Hypothalamus (tissue), 51 donors: Measurements from ENCODE around the gene CRIP1.

Experiments used
- DNase-seq, 51 donors: peaks; one replicate each; lab custom pipeline; 2025; lab: John Stamatoyannopoulos, UW

CRIP1 gene

GRCh38 chr14:105529569-105530284 is 43.0 kb downstream of the CRIP1 start:
- DNase-seq: no peak

DNA sequence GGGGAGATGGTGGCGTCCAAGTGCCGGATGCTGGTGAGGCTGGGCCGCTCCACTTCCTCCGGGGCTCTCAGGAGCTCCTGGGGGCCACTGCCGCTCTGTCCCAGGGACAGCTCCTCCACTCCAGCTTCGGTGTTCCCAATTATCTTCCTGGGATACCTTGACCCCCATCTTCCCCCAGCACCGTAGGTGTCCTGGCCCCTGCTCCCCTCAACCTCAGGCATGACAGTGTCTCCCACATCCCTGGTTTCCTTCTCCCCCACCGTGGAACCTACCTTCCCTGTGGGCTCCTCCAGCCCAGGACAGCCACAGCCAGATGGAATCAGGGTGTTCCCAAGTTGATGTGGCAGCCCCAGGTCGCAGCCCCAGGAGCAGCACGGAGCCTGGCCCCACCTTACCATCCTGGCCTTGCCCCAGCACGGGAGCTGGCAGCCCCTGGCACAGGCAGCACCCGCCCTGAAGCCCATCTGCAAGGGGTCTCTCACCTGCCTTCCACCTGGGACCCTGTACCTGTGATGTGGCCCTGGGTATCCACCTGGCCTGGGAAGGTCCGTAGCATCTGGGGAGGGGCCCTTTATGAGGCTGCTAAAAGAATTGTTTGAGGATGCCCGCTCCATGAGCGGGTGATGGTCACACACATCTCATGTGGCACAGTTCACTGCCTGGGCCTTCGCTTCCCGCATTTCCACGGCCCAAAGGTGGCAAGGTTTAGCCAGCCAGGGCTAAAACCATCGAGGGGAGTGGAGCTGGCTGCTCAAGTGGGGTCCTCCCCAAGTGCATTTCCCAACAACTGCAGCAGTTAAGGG is 43.8 kb downstream of the CRIP1 start:
- no peak for DNase-seq

DNA sequence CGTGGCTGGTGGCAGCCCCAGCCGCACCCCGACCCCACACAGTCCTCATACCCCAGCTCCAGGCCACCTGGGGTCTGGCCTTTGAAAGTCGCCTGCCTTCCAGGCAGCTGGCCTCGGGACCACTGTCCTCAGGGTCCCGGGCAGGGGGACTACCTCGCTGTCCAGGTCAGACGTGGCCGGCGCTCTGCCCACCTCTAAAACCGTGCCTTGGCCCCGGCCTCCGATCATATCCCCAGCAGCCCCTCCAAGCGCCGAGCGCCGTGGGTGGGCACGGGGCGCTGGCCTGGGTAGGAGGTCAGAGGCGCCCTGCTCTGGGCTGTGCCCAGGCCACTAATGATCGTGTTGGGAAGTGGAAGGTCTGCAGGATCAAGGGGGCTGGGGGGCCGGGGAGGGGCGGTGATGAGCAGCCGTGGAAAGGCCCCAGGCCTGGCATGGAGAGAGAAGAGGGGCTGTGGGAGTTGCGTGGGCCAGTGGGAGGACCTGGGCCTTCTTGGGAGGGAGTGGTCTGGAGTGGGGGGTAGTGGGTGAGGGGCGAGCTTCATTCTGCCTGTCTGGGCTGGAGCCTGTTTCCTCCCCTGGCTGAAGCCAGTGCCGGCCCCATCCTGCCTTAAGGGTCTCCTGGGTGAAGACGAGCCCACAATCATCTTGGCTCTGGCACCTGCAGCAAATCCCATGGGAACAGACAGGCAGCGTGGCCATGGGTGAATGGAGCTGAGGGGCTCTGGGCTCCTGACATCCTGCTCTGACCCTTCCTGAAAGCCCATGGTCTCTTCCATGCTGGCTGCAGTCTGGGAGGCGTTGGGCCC is 44.6 kb downstream of the CRIP1 start:
- DNase-seq: no peak

- DNase-seq: no peak
These were observed 45.4 kb downstream of the CRIP1 start for GRCh38 chr14:105531894-105532623.

DNA sequence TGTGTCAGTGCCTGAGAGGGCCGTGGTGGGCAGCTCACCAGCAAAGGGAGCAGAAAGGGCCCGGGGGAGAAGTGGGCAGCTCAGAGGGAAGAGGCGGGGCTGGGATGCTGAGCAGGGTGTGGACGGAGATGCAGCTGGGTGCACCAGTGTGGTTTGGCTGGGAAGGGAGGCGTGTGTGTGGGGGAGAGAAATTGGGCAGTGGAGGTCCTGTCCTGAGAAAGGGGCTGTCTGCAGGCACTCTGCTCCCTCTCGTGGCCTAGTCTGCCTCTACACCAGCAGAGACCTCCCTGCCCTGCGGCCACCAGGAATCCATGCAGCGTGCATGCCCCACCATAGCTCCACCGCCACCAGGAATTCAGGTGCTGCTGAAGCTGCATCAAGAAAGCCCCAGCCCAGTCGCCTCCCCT is 46.1 kb downstream of the CRIP1 start:
- DNase-seq: peak in 1 of 51 donors; percentile 22

DNA sequence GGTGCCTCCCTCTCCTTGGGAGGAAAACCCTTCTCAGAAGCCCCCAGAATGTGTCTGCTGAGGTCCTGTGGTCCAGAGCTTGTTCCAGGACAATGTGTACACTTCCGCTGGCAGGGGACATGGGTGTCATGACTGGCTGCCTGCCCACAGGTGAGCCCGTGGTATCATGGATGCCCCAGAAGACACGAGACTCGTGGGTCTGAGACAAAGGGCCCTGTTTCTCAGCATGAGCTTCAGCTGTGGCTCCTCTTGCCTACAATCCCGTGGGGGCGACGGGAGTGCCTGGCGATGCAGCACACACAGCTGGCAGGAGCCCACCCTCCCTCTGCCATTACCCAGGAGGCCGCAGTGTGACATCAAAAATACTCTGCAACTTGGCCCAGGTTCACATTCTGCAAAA is 46.7 kb downstream of the CRIP1 start:
- no peak for DNase-seq

DNA sequence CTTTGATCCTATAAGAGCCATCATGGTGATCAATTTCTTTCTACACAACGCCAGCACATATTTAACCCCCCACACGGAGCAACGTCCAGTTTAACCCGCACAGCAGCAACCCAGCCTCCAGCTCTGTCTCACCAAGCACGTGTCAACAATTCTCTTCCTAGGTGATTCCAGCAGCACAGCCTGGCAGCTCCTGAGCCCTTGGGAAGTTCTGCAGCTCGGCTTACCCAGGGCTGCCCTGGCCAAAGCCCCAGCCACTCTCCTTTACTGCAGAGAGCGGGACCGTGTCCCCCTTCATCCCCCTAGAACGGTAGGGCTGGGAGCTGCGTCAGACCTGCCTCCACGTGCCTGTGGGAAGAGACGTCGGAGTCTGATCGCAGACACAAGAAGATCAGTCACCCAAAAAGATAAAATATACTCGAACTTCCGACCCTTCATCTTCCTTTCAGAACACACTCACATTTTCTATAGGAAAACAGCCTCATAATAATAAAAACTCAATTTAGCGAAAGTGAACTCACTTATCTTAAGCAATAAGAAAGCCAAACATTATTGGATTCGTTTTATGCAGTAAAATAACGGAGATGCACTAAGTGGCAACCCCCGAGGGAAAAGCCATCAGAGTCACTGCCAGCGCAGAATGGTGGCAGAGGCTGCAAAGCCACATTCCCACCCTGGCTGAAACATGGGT is 47.3 kb downstream of the CRIP1 start:
- no peak for DNase-seq

GRCh38 chr14:105534586-105534985 is 47.9 kb downstream of the CRIP1 start:
- no peak for DNase-seq

DNA sequence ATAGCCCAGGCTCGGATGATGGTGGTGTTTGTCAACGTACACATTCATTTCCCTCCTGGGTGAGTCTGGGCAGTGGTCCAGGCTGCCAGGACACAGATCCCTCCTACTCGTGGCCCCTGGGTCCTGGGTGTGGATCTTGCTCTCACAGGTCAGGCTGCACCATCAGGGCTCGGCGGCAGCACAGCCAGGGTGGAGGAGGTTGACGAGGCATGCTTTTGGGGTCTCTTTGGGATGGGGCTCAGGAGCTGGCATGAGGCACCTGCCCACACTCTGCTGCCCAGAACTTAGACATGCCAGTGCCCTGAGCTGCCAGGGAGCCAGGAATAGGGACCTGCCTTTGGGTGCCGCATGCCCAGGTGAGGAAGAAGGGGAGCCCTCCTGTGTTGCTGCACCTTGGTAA is 49.4 kb downstream of the CRIP1 start:
- DNase-seq: no peak

- no peak for DNase-seq
These were observed 50.2 kb downstream of the CRIP1 start for GRCh38 chr14:105536691-105537579.

- DNase-seq: peak in 15 of 51 donors; percentile 2 to 59 (median 24)
These were observed 51.1 kb downstream of the CRIP1 start for GRCh38 chr14:105537580-105538474.
